Neural progenitor cell (in vitro differentiated cells): ENCODE data around the gene C3orf22. TPM values are rescaled to one million over a fixed set of nuclear protein-coding genes. Genes with fewer than 3 reads are reported as not detected.

Experiments used
- DNase-seq: peaks from one replicate; pipeline ENCODE4 v3.0.0-alpha.2; 2016; ENCODE audit warnings: low spot score
- H2AFZ ChIP-seq: fragments of 200-600 bp; sonication (generic); replicated peaks from 2 replicates; pipeline ENCODE4 v1.6.1; 2016; ENCODE audit warnings: antibody characterized with exemption
- H3F3A ChIP-seq: fragments of 200-600 bp; sonication (generic); 2 replicates; pipeline ENCODE4 v1.6.1; 2016; ENCODE audit warnings: antibody characterized with exemption, low read depth
- H3K27ac ChIP-seq: fragments of 200-600 bp; sonication (generic); 2 replicates; pipeline ENCODE4 v1.5.1; 2016; ENCODE audit warnings: mild to moderate bottlenecking
- H3K27me3 ChIP-seq: fragments of 200-600 bp; sonication (generic); 2 replicates; pipeline ENCODE4 v1.6.1; 2016; ENCODE audit warnings: mild to moderate bottlenecking, moderate library complexity
- H3K36me3 ChIP-seq: fragments of 200-600 bp; sonication (generic); 2 replicates; pipeline ENCODE4 v1.5.1; 2016
- H3K4me1 ChIP-seq: fragments of 200-600 bp; sonication (generic); 2 replicates; pipeline ENCODE4 v1.6.1; 2016; ENCODE audit warnings: mixed run types
- H3K4me2 ChIP-seq: fragments of 200-600 bp; sonication (generic); 2 replicates; pipeline ENCODE4 v1.6.1; 2016
- H3K4me3 ChIP-seq: fragments of 200-600 bp; sonication (generic); 2 replicates; pipeline ENCODE4 v1.5.1; 2016
- H3K79me2 ChIP-seq: fragments of 200-600 bp; sonication (generic); 2 replicates; pipeline ENCODE4 v1.6.1; 2016; ENCODE audit warnings: low read depth
- H3K9ac ChIP-seq: fragments of 200-600 bp; sonication (generic); 2 replicates; pipeline ENCODE4 v1.6.1; 2016
- H3K9me3 ChIP-seq: fragments of 200-600 bp; sonication (generic); 2 replicates; pipeline ENCODE4 v1.5.1; 2016; ENCODE audit warnings: low read depth
- H4K20me1 ChIP-seq: fragments of 200-600 bp; sonication (generic); 2 replicates; pipeline ENCODE4 v1.6.1; 2016; ENCODE audit warnings: low read depth
- H3K27ac Mint-ChIP-seq: 3 replicates; pipeline ENCODE4 v1.8.0; 2021; ENCODE audit warnings: mixed read lengths
- H3K27me3 Mint-ChIP-seq: 2 replicates; pipeline ENCODE4 v1.8.0; 2022; ENCODE audit warnings: low read depth, mild to moderate bottlenecking, inconsistent platforms, moderate library complexity, mixed read lengths; ENCODE audit not compliant: insufficient read depth
- H3K36me3 Mint-ChIP-seq: 3 replicates; pipeline ENCODE4 v1.8.0; 2021; ENCODE audit warnings: mixed read lengths
- H3K4me1 Mint-ChIP-seq: 3 replicates; pipeline ENCODE4 v1.8.0; 2021; ENCODE audit warnings: mixed read lengths
- H3K4me3 Mint-ChIP-seq: 3 replicates; pipeline ENCODE4 v1.8.0; 2021; ENCODE audit warnings: mild to moderate bottlenecking, moderate library complexity, mixed read lengths
- H3K9me3 Mint-ChIP-seq: 3 replicates; pipeline ENCODE4 v1.8.0; 2020; ENCODE audit warnings: mixed read lengths
- EZH2 ChIP-seq: fragments of 200-600 bp; sonication (generic); IDR thresholded peaks from 2 replicates; pipeline ENCODE4 v1.6.1; 2017; ENCODE audit warnings: antibody characterized with exemption, mild to moderate bottlenecking, moderate library complexity
- EZH2phosphoT487 ChIP-seq: fragments of 200-600 bp; sonication (generic); IDR thresholded peaks from 2 replicates; pipeline ENCODE4 v1.6.1; 2017; ENCODE audit warnings: antibody characterized with exemption
- total RNA-seq: library from RNA; depleted of rRNA; stranded (reverse); fragments of >200 nt; gene quantifications from 2 replicates; pipeline ENCODE4 v1.2.3, GENCODE V29; 2015; ENCODE audit warnings: low replicate concordance
- TF ChIP-seq, protein P1 (sequence below): fragments of 200-600 bp; sonication (generic); IDR thresholded peaks from 2 replicates; pipeline ENCODE4 v1.5.1; 2017; ENCODE audit warnings: antibody characterized with exemption, mild to moderate bottlenecking

C3orf22 gene
- total RNA-seq, 1 donor from 2014 or later: not detected

GRCh38 chr3:126515066-126515706 is 43.5 kb downstream of the C3orf22 start:
- peaks cover 36% of the 10 kb centered on the region for H3K4me1 Mint-ChIP-seq
- Histone ChIP-seq H4K20me1 (no peaks in the 10 kb centered on the region), H3K36me3 (no peaks in the 10 kb centered on the region), H3K4me2 (no peak overlapping the region), H3K79me2 (no peaks in the 10 kb centered on the region), H2AFZ (no peak overlapping the region), H3K4me1 (peaks cover 10% of the 10 kb centered on the region), H3K27me3 (no peaks in the 10 kb centered on the region), H3K9me3 (no peaks in the 10 kb centered on the region), H3K9ac (no peak overlapping the region), H3F3A (no peaks in the 10 kb centered on the region), H3K27ac (no peak overlapping the region), H3K4me3 (no peak overlapping the region)
- no peak overlapping the region for H3K27ac Mint-ChIP-seq
- H3K4me3 Mint-ChIP-seq: no peak overlapping the region
- H3K36me3 Mint-ChIP-seq: no peaks in the 10 kb centered on the region
- peaks cover 4% of the 10 kb centered on the region for H3K27me3 Mint-ChIP-seq
- TF ChIP-seq EZH2 (no peak), EZH2phosphoT487 (no peak)
- TF ChIP-seq, protein P1, sequence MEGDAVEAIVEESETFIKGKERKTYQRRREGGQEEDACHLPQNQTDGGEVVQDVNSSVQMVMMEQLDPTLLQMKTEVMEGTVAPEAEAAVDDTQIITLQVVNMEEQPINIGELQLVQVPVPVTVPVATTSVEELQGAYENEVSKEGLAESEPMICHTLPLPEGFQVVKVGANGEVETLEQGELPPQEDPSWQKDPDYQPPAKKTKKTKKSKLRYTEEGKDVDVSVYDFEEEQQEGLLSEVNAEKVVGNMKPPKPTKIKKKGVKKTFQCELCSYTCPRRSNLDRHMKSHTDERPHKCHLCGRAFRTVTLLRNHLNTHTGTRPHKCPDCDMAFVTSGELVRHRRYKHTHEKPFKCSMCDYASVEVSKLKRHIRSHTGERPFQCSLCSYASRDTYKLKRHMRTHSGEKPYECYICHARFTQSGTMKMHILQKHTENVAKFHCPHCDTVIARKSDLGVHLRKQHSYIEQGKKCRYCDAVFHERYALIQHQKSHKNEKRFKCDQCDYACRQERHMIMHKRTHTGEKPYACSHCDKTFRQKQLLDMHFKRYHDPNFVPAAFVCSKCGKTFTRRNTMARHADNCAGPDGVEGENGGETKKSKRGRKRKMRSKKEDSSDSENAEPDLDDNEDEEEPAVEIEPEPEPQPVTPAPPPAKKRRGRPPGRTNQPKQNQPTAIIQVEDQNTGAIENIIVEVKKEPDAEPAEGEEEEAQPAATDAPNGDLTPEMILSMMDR: no peak
- H3K9me3 Mint-ChIP-seq: no peaks in the 10 kb centered on the region
- no peak for DNase-seq

- Histone ChIP-seq H3K9me3 (no peaks in the 10 kb centered on the region), H3K4me3 (no peak overlapping the region), H4K20me1 (no peaks in the 10 kb centered on the region), H3F3A (no peaks in the 10 kb centered on the region), H3K79me2 (no peaks in the 10 kb centered on the region), H3K4me1 (peaks cover 10% of the 10 kb centered on the region), H3K27ac (no peak overlapping the region), H3K4me2 (no peak overlapping the region), H3K36me3 (no peaks in the 10 kb centered on the region), H2AFZ (no peak overlapping the region), H3K9ac (no peak overlapping the region), H3K27me3 (no peaks in the 10 kb centered on the region)
- no peak for DNase-seq
- H3K27ac Mint-ChIP-seq: peak overlapping the region; percentile 30
- H3K27me3 Mint-ChIP-seq: peaks cover 4% of the 10 kb centered on the region
- no peaks in the 10 kb centered on the region for H3K36me3 Mint-ChIP-seq
- peaks cover 35% of the 10 kb centered on the region for H3K4me1 Mint-ChIP-seq
- no peak overlapping the region for H3K4me3 Mint-ChIP-seq
- no peaks in the 10 kb centered on the region for H3K9me3 Mint-ChIP-seq
- TF ChIP-seq EZH2phosphoT487: no peak
- TF ChIP-seq, protein P1: no peak
- TF ChIP-seq EZH2: no peak
Measured at GRCh38 chr3:126514161-126514560, 44.6 kb downstream of the C3orf22 start.

DNA sequence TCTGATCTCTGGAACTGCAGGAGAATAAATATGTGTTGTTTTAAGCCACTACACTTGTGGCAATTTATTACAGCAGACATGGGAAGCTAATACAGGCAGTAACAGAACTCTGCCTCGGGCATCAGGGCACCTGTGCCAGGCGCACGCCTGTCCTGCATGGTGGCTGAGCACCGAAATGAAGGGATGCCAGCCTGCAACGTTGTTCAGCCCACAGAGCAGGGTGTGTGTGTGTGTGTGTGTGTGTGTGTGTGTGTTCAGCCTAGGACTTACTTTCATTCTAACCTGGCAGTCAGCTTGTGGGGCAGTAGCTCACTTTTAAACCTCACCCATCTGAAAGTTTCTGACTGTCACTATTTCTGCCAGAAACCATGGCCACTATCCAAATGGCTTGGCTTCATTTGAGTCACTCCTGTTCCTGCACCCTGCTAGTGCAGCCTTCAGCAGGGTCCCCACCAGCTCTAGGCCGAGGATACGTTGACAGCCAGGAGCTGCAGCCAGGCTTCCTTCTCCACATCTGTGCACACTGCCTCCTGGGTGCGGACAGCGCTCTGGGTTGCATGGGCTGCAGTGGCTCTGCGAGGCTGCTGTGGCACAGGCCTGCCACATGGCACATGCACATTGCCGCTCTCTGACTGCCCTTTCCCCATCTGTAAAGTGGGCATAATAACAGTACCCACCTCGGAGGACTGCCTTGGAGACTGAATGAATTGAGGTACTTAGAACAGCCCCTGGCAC is 45.6 kb downstream of the C3orf22 start:
- Histone ChIP-seq H3K27me3 (no peaks in the 10 kb centered on the region), H4K20me1 (no peaks in the 10 kb centered on the region), H3K79me2 (no peaks in the 10 kb centered on the region), H3K4me1 (no peaks in the 10 kb centered on the region), H2AFZ (no peak overlapping the region), H3F3A (no peaks in the 10 kb centered on the region), H3K4me2 (no peak overlapping the region), H3K9me3 (no peaks in the 10 kb centered on the region), H3K36me3 (no peaks in the 10 kb centered on the region), H3K4me3 (no peak overlapping the region), H3K27ac (no peak overlapping the region), H3K9ac (no peak overlapping the region)
- H3K9me3 Mint-ChIP-seq: no peaks in the 10 kb centered on the region
- TF ChIP-seq EZH2 (no peak), EZH2phosphoT487 (no peak)
- TF ChIP-seq, protein P1: no peak
- H3K4me1 Mint-ChIP-seq: peaks cover 28% of the 10 kb centered on the region
- DNase-seq: no peak
- no peaks in the 10 kb centered on the region for H3K36me3 Mint-ChIP-seq
- no peak overlapping the region for H3K27ac Mint-ChIP-seq
- H3K27me3 Mint-ChIP-seq: peaks cover 4% of the 10 kb centered on the region
- H3K4me3 Mint-ChIP-seq: no peak overlapping the region
